Hepatic stellate cell (primary cell): ENCODE data around the gene GPX8.

ENCODE experiments used
- DNase-seq: peaks from one replicate; pipeline ENCODE4 v3.0.0; 2011; ENCODE audit warnings: low spot score

Gene GPX8

DNA sequence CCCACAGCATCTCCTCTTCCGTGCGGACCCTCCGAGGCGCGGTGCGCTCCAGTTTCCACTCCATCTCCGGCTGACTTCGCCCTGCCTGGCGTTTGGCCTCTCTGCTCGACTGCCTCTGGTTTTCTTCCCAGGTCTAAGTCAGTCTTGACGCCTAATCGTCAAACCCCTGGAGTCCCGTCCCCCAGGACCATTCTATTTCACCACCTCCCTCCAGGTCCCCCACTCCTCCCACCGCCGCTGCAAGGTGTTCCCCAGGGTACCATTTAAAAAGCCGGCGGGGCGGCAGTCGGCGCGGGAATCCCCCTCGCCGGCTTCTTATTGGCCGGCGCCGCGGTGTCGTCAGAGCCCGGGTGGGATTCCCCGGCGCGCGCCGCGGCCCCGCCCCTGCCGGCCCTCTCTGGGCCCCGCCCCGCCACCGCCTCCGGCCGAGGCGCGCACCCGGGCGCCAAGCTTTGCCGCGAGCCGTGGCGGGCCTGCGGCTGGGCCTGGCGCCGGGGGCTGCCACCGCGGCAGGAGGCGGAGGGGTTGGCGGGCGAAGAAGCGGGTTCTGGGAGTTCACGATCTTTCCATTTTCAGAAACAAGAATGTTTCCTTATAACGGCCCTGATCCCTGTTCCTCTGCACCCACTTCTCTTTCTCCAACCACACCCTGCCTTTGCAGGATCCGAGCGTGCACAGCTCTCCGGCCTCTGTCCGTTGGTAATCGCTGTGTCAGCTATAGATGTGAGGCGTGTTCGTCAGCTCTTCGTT is 13.1 kb downstream of the GPX8 start, which contains the start of gene CDC20B:
Gene CDC20B, minus strand, starts transcription at position 241 of the 750 bp plus-strand sequence. Its CDS starts 177 bp downstream, at position 64.
- peak; percentile 82 for DNase-seq

DNA sequence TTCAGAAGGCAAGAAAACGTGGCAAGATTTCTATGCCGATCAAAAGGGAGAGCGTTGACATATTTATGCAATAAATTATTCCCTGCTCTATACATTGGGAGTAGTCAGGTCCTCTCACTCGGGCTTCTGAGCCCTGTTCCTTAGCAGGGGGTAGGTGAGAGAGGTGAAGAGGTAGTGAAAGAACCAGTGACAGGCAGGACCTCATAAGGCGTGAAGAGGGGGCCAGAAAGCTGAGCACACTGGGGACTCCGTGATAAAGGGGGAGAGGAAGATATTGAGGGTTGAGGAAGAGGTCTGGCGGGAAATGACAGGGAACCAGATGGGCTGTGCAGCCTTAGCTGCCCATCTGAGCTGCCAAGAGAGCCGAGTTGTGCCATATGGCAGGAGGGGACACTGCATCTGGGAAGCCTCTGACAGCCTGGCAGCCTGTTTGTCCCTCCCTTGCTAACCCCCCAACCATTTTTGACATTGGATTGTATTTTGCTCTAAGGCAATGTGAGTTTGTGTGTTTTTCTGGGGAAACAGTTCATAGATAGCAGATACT is 13.8 kb downstream of the GPX8 start:
- no peak for DNase-seq

DNA sequence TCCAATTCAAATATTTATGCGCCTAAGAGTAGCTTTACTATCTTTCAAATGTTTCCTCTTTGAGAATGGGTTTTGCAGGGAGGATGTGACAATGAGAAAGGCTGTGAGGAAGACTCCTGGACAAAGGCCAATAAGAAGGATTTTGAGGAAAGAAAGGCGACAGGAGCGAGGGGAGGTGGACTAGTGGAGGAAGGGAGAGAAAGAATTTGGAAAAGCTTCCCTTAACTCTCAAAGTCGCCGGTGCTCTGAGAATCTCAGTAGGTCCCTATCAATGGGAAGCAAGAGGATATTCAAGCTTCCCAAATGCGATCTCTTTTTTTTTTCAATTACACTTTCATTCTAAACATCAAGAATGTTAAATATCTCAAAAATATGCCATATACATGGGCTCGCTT is 15.8 kb downstream of the GPX8 start:
- no peak for DNase-seq

DNA sequence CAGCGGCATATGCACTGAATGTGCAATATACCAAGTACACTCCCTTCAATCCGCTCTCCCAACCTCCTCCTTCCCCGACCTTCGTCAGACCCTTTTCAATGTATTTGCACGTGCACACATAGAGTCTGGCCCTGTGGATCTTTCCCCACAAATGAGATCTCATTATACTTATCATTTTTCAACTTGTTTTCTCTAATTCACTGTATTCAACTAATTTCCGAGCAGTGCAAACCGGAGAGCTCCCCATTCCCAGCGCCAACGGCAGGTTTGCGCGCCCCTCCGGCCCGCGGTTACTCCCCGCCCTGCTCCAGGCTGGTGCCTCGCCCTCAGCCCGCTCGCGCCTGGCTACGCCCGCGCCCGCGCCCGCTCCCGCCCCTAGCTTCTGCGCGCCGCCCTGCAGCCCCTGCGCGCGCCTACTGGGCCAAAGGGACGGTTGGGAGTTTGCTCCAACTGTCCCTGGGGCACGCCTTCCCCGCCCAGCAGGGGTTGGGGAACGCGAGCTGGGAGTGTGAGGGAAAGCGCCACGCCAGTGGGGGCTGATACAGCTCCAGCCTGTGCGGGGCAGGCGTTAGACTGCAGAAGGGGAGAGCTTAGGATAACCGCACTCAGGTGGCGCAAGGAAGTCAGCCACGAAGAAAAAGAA is 16.3 kb downstream of the GPX8 start:
- no peak for DNase-seq

DNA sequence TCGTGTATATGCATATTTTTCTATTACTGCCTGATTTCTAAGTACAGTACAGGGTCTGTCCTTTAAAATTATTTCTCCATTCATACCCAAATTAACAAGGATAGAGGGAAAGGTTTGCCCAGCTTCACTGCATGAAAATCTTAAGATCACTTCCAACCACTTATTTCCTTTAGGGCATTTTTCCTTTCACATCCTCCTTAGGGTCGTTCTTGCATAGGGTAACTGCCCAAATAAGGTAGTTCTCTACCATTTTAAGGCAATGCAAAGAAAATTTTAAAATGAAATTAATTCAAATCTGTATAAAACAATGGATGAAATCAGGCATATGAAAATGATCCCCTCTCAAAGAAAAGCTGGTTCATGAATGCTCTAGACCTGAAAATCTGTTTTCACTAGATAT is 17.1 kb downstream of the GPX8 start:
- DNase-seq, result no peak

DNA sequence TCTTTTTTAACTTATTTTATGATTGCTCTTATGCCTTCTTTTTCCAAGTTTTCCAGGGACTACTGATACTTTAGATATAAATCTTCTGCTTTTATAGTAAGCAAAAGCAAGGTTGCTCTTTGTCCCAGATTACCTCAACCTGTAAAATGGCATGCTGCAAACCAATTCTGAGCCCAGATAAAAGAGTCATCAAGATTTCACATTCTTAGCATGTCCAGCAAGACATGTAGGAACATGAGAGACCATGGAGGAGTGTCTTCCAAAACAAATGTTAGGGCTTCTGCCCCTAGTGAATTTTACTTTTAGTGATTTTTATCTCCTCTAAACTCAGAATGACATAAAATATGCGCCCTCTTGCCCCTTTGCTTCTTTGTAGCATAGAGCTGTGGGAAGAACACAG is 20.0 kb downstream of the GPX8 start:
- DNase-seq, result no peak

DNA sequence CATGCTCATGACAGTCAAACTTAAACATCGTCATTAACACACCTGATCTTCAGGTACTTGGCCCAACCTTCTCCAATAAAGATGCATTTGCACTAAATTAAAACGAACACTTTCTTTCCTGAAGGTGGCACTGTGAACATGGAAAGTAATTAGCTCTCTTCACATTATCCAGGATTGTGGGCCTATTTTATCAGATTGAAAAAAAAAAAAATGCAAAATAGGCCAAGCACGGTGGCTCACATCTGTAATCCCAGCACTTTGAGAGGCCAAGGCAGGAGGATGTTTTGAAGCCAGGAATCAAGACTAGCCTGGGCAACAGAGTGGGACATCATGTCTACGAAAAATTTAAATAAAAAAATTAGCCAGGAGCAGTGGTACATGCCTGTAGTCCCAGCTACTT is 27.4 kb downstream of the GPX8 start:
- no peak for DNase-seq

DNA sequence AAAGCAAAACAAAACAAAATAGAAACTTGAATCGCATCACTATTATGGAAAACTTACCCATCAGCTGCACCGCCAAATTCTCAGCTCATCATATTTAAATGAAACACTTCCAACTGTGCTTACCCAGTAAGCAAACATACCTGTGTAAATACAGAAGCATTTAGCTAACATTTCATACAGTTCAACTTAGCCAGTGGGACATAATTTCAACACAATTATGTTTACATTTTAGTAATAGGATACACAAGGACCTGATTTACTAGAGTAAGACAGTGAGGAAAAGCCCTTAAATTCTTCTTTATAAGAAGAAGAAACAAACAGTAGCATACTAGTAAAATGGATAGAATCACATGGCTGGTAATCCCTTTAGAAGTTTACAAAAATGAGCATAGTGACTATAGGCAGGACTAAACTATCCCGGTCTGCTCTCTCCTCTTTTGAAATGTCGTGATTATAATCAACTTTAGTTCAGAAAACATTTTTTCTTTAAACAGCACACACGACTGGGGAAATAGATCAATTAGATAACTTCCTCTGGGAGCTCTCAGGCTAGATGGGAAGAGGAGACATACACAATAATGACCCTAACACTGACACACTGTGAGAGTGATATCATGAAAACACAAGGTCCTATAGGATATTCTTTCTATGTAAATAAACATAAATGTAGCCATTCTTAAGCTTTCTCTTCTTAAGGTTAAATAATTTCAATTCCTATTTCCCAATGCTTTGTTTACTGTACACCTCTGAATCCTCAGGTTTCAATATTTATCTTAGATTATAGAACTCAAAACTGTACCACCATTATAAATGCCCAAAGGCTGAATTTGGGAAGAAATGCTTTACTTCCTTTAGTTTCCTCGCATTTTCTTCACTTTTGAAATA is 28.9 kb downstream of the GPX8 start:
- no peak for DNase-seq

DNA sequence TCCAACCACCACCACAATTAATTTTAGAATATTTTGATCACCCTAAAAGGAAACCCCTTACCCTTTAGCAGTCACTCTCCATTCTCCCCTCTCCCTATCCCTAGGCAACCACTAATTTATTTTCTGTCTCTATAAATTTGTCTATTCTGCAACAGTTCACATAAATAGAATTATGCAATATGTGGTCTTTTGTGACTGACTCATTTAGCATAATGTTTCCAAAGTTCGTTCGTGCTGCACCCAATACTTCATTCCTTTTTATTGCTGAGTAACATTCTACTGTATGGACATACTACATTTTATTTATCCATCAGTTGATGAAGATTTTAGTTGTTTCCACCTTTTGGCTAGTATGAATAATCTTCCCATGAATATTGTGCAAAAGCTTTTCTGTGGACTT is 31.2 kb downstream of the GPX8 start:
- no peak for DNase-seq

DNA sequence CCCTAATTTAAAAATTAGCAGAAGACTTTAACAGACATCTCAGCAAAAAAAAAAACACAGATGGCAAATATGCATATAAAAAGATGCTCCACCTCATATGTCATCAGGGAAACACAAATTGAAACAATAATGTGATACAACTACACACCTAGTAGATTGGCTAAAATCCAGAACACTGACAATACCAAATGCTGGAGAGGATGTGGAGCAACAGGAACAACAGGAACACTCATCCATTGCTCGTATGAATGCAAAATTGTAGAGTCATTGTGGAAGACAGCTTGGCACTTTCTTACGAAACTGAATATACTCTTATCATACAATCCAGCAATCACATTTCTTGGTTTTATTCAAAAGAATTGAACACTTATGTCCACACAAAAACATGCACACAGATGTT is 45.0 kb downstream of the GPX8 start:
- no peak for DNase-seq

DNA sequence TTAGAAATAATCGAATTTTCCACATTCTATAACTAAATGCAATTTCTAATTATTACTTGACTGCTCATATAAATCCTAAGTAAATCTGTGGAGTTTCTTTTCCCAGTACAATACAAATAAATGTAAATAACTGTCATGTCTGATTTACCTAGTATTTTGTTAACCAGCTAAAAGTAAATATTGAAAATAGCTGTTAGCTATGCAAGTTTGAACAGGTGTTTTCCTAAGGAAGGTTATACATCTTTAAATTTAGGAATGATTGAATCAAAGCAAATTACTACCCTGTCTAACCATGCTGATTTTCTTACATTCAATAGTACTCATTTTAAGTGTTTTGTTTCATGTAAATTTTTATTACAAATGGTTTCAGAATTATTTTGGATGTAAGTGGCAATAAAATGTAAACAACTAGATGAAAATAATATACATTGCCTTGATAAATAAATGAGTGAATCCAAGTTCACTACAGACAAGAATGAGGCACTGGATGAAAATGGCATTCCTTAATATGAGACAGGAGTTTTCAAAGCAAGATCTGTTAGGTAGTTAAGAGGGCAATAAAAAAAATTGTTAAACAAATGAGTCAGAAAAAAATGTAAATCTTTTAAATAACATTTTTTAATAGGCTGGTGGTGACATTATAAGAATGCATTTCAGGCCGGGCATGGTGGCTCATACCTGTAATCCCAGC is 51.4 kb downstream of the GPX8 start:
- DNase-seq, result no peak
